GM18499 (cell line): ENCODE data around the gene CHD9.

Source experiments
- ATAC-seq: cut with Tn5 transposase; IDR thresholded peaks from one replicate; pipeline ENCODE4 v1.9.1; 2021; ENCODE audit warnings: moderate number of reproducible peaks; ENCODE audit not compliant: insufficient read depth, unreplicated experiment

CHD9 gene

GRCh38 chr16:53090591-53091411 is 36.0 kb downstream of the CHD9 start:
- ATAC-seq: no peak

- peak; percentile 45 for ATAC-seq
Observed at GRCh38 chr16:53091466-53092211, 36.8 kb downstream of the CHD9 start.

DNA sequence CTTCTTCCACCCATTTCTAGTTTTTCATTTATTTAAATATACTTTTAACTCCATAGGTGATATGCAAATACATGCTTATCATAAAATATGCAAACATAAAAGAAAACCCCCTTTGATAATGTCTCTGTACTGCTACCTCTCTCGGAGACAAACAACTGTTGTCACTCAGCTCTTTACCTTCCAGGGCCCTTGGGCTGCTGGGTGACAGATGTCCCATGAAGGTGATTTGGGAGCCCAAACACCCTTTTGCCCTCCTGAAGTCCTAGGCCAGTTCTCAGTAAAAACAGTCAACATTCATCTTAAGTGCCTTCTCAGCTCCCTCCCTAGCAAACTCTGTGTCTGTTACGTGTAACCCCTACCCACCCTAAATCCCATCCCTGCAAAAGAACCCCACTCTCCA is 37.5 kb downstream of the CHD9 start:
- no peak for ATAC-seq

DNA sequence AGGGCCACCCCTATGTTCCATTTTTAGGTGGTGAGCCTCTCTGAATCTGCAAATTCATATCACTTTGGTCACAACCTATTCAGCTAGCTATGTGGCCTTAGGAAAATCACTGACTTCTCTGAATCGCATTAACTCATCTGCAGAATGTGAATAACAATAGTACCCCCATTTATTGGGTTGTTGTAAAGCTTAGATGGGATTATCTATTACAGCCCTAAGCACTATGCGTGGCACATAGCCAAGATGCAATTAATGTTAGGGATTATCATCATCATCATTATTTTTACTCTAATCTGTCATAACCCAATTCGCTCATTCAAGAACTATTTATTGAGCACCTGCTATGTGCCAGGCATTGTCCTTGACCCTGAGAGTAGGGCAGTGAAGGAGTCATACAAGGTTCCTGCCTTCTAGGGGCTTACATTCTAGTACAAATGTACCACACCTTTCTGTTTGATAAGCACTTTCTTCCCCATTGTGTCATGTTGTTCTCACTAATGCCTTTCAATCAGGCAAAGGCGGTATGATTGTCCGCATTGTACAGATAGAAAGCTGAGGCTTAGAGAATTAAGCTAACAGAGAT is 38.5 kb downstream of the CHD9 start:
- ATAC-seq: no peak

GRCh38 chr16:53094013-53094630 is 39.3 kb downstream of the CHD9 start:
- peak; percentile 35 for ATAC-seq

DNA sequence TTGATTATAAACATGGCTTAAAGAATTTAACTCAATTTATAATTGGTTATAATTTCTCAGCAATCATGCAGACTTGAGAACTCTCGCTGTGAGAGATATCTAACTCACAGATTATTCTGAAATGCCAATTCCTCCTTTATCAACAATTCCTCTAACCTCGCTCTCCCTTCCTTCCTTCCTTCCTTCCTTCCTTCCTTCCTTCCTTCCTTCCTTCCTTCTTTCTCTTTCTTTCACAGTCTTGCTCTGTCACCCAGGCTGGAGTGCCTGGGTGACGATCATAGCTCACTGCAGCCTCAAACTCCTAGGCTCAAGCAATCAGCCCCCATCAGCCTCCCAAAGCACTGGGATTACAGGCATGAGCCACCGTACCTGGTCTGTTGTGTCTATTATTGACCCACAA is 42.4 kb downstream of the CHD9 start:
- no peak for ATAC-seq

GRCh38 chr16:53098526-53099317 is 43.9 kb downstream of the CHD9 start:
- ATAC-seq: peak; percentile 42

- no peak for ATAC-seq
Observed at GRCh38 chr16:53099318-53100130, 44.7 kb downstream of the CHD9 start.

- no peak for ATAC-seq
Observed at GRCh38 chr16:53100131-53100748, 45.4 kb downstream of the CHD9 start.

GRCh38 chr16:53100889-53101288 is 46.1 kb downstream of the CHD9 start:
- ATAC-seq: no peak

DNA sequence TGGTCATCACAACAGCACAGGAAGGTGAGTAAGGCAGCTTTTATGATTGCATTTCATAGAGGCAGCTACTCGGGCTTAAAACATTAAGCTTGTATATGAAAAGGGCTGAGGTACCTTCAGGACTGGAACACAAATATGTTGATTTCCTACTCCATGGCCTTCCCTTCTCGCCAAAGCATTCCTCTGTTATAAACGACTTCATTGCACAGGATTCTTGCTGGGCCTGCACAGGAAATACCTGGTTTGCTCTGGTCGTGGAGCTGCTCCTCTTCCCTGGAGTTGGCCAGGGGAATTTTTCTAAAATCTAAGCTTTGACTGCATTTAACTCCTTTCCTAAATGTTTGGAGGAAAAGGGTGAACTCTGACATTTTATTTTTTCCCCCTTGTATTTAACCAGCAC is 49.0 kb downstream of the CHD9 start:
- ATAC-seq: no peak

GRCh38 chr16:53105565-53105964 is 50.8 kb downstream of the CHD9 start:
- no peak for ATAC-seq

DNA sequence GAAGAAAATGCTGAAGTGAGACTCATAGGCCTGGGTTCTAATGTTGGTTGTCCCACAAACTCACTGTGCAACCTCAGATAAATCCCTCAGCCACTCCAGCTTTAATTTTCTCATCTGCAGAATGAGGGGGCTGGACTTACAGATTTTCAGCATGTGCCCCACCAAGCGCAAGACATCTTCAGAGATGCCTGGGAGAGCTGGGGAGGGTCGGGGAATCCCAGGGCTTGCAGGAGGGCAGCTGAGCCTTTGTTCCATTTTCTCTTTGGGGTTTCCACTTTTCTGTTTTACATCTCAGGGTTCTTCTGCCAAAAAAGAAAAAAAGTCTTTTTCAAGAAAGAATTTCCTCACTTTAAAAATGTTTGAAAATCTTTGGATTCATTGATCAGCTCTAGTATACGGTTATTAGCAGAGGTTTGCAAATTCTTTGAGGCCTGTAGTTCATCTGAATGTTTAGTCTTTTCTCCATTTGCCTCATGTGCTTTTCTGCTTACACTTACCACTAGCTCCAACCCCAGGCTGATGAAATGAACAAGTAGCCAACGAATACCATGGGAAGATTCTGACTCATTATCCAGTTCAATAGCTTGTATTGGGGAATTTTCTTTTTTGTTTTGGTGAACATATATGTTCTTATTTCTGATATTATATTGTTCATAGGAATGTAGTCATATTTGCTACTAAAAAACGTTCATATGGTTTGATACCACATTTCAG is 56.4 kb downstream of the CHD9 start:
- ATAC-seq: no peak

DNA sequence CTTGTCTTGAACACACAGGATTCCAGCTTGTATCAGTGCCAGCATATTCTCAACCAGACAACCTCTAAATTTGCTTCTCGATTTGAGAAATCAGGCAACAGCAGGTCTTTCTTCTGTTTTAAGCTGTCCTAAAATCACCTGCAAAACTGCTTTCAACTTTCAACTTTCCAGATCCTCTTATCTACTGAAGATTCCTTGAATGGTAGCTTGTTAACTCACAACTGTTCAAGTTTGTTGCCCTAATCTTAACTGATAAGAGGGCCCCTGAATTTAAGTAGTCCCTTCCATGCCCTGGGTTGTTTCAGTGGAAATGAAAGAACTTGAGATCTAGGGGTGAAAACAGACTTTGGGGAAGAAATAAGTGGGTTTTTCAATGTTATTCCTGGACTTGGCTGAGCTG is 57.2 kb downstream of the CHD9 start:
- ATAC-seq: no peak

- ATAC-seq: no peak
Observed at GRCh38 chr16:53115047-53115446, 60.3 kb downstream of the CHD9 start.

DNA sequence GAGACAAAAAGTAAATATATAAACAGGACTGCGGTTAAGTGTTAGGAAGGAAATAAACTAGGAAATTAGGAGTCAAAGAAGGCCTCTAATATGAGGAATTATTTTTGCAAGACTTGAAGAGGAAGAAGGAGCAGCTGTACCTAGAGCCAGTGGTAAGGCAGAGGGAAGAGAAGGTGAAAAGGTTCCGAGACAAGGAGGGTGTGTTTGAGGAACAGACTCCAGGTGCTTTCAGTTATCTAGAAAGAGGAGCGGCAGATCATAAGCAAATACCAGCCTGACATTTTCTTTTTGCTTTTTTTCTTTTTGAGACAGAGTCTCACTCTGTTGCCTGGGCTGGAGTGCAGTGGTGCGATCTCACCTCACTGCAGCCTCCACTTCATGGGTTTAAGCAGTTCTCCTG is 61.0 kb downstream of the CHD9 start:
- ATAC-seq: no peak

- no peak for ATAC-seq
Observed at GRCh38 chr16:53121043-53121620, 66.3 kb downstream of the CHD9 start.

GRCh38 chr16:53121661-53122060 is 66.9 kb downstream of the CHD9 start:
- no peak for ATAC-seq
